ENCODE results near the gene MLXIPL. TPM values are rescaled to one million over a fixed set of nuclear protein-coding genes. Genes with fewer than 3 reads are reported as not detected.

Gene MLXIPL
- polyA plus RNA-seq (1.8 TPM in 1 of 2 replicates, not detected in the other), polyA minus RNA-seq (not detected in 2 replicates)

- H3K27ac ChIP-seq (ENCODE audit: low read length): no peak within 1 kb of the TSS
Observed at GRCh38 chr7:73623798-73624668, at the start of gene MLXIPL. Gene MLXIPL, minus strand, starts transcription at chr7:73624522. Its CDS starts 30 bp downstream, at chr7:73624492.

GRCh38 chr7:73671857-73672445 lies 47.6 kb upstream of the MLXIPL start:
- TF ChIP-seq CTCF (IDR thresholded peaks at IDR 0.05; ENCODE audit: poor library complexity, severe bottlenecking): no peak
- H3K9ac ChIP-seq (ENCODE audit: low read length): no peak overlapping the region
- H2AFZ ChIP-seq (ENCODE audit: low read depth, low read length): no peak overlapping the region
- H3K36me3 ChIP-seq (ENCODE audit: insufficient read depth, low read length): no peaks in the 10 kb centered on the region
- no peaks in the 10 kb centered on the region for H3K9me2 ChIP-seq (ENCODE audit: insufficient read depth, low read length)
- H3K27me3 ChIP-seq (ENCODE audit: insufficient read depth, low read depth, low read length): no peaks in the 10 kb centered on the region
- peaks cover 18% of the 10 kb centered on the region for H3K79me2 ChIP-seq (replicated peaks; ENCODE audit: insufficient read depth, low read length)
- no peak overlapping the region for H3K4me3 ChIP-seq (ENCODE audit: low read length)
- no peak overlapping the region for H3K4me2 ChIP-seq (ENCODE audit: low read length)
- no peaks in the 10 kb centered on the region for H4K20me1 ChIP-seq (ENCODE audit: insufficient read depth)
- H3K9me3 ChIP-seq (ENCODE audit: low read length): no peaks in the 10 kb centered on the region
- no peaks in the 10 kb centered on the region for H3F3A ChIP-seq (ENCODE audit: insufficient read depth, low read length, poor library complexity, severe bottlenecking)
- H3K27ac ChIP-seq (ENCODE audit: low read length): no peak overlapping the region

More at GRCh38 chr7:73623798-73624668, at the start of gene MLXIPL:
- H3K36me3 ChIP-seq (ENCODE audit: insufficient read depth, low read length): no peaks in the 10 kb centered on the region
- peak within 1 kb of the TSS; percentile 78 for H3K4me3 ChIP-seq (ENCODE audit: low read length)
- no peaks in the 10 kb centered on the region for H3K9me2 ChIP-seq (ENCODE audit: insufficient read depth, low read length)
- H2AFZ ChIP-seq (ENCODE audit: low read depth, low read length): no peak within 1 kb of the TSS
- no peak for TF ChIP-seq REST (IDR thresholded peaks at IDR 0.05; ENCODE audit: borderline replicate concordance)
- no peak for TF ChIP-seq POLR2AphosphoS5 (IDR thresholded peaks at IDR 0.05)
- no peaks in the 10 kb centered on the region for H3K79me2 ChIP-seq (replicated peaks; ENCODE audit: insufficient read depth, low read length)
- H3K9ac ChIP-seq (ENCODE audit: low read length): peak within 1 kb of the TSS; percentile 31
- H3F3A ChIP-seq (ENCODE audit: insufficient read depth, low read length, poor library complexity, severe bottlenecking): no peaks in the 10 kb centered on the region
- H4K20me1 ChIP-seq (ENCODE audit: insufficient read depth): no peaks in the 10 kb centered on the region
- no peaks in the 10 kb centered on the region for H3K9me3 ChIP-seq (ENCODE audit: low read length)
- peak within 1 kb of the TSS; percentile 19 for H3K4me2 ChIP-seq (ENCODE audit: low read length)
- peaks cover 41% of the 10 kb centered on the region for H3K27me3 ChIP-seq (ENCODE audit: insufficient read depth, low read depth, low read length)

- Histone ChIP-seq H3K9me3 (ENCODE audit: low read length) (no peaks in the 10 kb centered on the region), H3F3A (ENCODE audit: insufficient read depth, low read length, poor library complexity, severe bottlenecking) (no peaks in the 10 kb centered on the region), H3K4me3 (ENCODE audit: low read length) (no peak overlapping the region), H3K36me3 (ENCODE audit: insufficient read depth, low read length) (no peaks in the 10 kb centered on the region), H3K9me2 (ENCODE audit: insufficient read depth, low read length) (no peaks in the 10 kb centered on the region), H4K20me1 (ENCODE audit: insufficient read depth) (no peaks in the 10 kb centered on the region), H2AFZ (ENCODE audit: low read depth, low read length) (no peak overlapping the region), H3K4me2 (ENCODE audit: low read length) (no peak overlapping the region), H3K79me2 (replicated peaks; ENCODE audit: insufficient read depth, low read length) (peaks cover 18% of the 10 kb centered on the region), H3K27me3 (ENCODE audit: insufficient read depth, low read depth, low read length) (no peaks in the 10 kb centered on the region), H3K27ac (ENCODE audit: low read length) (no peak overlapping the region), H3K9ac (ENCODE audit: low read length) (no peak overlapping the region)
- TF ChIP-seq RAD21 (conservative IDR thresholded peaks at IDR 0.05) (no peak), POLR2AphosphoS5 (IDR thresholded peaks at IDR 0.05) (no peak), EZH2 (IDR thresholded peaks at IDR 0.05; ENCODE audit: borderline replicate concordance, insufficient read depth, low read length, poor library complexity, severe bottlenecking) (no peak), REST (IDR thresholded peaks at IDR 0.05; ENCODE audit: borderline replicate concordance) (no peak), MXI1 (conservative IDR thresholded peaks at IDR 0.05; ENCODE audit: poor library complexity, severe bottlenecking) (no peak), SMC3 (conservative IDR thresholded peaks at IDR 0.05; ENCODE audit: poor library complexity) (no peak), EP300 (conservative IDR thresholded peaks at IDR 0.05; ENCODE audit: poor library complexity, severe bottlenecking) (no peak), CTCF (IDR thresholded peaks at IDR 0.05; ENCODE audit: poor library complexity, severe bottlenecking) (no peak), TAF1 (IDR thresholded peaks at IDR 0.05; ENCODE audit: low read depth) (no peak)
Observed at GRCh38 chr7:73671322-73671661, 47.0 kb upstream of the MLXIPL start.

Data from neural cell (in vitro differentiated cells).